Activated effector memory CD4-positive, alpha-beta T cell treated with Interleukin-2 at 50 U/mL for 16 hours (primary cell): Measurements from ENCODE around the gene SPATA19.

Experiments used
- DNase-seq: peaks from one replicate; pipeline ENCODE4 v3.0.0-alpha.2; 2020

The SPATA19 gene

DNA sequence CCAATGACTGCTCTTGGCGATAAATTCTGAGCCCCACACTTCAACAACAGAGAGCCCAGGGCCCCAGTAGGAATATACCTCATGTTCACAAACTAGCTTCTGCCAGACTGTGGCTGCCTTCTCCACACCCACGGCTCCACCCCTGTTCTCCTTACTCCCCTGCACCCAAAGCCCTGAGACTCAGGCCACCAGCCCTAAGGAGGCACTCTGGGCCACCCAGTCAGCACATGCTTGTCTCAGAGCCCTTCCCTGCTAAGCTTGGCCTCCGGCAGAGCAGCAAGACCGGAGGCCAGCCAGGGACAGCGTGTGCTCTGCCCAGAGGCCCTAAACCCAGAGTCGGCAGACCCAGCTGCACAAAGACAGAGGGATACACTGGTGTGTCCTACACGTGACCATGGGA, 27.9 kb downstream of the SPATA19 start:
- DNase-seq: no peak

GRCh38 chr11:133816146-133816870, 29.0 kb downstream of the SPATA19 start:
- no peak for DNase-seq

- no peak for DNase-seq
Measured at GRCh38 chr11:133815636-133816035, 29.7 kb downstream of the SPATA19 start.

GRCh38 chr11:133814588-133815100, 30.7 kb downstream of the SPATA19 start:
- DNase-seq: no peak

- no peak for DNase-seq
Measured at GRCh38 chr11:133811850-133812685, 33.2 kb downstream of the SPATA19 start.

GRCh38 chr11:133810766-133811165, 34.5 kb downstream of the SPATA19 start:
- no peak for DNase-seq

DNA sequence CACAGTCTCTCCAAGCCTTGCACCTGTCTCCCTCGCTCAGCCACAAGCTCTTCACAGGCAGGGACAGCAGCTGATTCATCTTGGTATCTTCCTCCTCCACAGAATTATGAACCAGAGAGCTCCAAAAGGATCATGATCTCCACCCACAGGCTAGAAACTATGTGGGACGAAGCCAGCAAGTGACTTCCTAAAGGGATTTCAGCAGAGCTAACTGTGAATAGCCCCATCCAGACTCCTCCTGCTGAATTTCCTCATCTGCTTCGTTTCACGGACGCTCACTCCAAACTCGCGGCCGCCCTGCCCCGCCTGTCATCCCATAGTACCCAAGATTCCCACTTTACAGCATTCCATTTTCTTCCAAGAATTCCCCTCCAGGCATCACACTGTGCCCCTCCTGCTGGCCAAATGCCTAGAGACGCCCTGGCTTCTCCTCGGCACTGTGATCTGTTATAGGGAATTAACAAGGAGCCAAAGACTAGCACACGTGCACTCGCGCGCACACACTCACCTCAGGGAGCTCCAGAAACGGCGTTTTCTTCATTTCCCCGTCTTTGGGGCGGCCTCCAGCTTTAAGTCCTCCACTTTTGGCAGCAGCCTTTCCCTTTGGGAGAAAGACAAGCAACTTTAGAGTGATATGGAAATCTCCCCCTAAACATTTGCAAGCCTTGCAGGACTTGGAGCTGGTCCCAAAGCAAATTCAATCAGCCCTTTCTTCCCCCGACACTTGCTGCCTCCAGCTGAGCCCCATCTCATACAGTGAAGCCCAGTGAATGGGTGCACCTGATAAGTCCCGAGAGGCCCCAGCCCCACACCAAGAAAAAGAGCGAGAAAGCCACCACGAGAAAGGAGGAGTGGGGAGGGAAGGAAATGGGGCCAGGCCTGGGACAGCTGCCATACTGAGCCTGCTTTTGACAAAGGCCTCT, 35.5 kb downstream of the SPATA19 start:
- DNase-seq: no peak

- no peak for DNase-seq
Measured at GRCh38 chr11:133808393-133809140, 36.7 kb downstream of the SPATA19 start.

- DNase-seq: no peak
Measured at GRCh38 chr11:133803026-133803425, 42.3 kb downstream of the SPATA19 start.

DNA sequence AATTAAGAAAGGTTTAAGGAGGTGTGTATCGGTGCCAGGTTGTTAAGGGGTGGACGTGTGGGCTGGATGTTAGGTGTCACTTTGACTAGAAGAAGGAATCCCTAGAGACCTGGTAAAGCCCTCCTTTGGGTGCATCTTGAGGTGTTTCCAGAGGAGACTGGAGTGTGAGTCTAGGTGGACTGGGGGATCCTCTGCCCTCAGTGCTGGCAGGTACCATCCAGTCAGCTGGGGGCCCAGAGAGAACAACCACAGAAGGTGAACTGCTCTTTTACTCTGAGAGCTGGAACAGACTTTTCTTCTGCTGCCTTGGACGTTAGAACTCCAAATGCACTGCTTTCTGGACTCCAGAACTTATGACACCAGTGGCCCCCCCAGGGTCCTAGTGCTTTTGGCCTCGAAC, 44.0 kb downstream of the SPATA19 start:
- no peak for DNase-seq

DNA sequence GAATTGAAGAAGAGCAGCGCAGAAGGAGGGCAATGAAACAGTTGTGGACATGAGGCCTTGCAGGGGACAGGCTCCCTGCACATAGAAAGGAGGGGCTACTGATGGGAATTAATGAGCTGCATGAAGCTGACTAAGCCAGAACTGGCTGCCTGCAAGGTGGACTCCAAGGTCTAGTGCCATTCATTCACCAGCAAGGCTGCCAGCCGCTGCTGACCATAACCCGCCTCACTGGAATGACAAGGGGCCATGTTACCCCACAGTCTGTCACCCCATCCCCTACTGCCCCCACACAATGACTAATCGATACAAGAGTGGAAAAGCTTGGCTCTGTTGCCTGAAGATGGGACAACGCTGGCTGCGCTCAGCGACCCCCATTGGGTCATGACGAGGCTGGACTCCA, 44.6 kb downstream of the SPATA19 start:
- no peak for DNase-seq

GRCh38 chr11:133797554-133797953, 47.8 kb downstream of the SPATA19 start:
- no peak for DNase-seq

DNA sequence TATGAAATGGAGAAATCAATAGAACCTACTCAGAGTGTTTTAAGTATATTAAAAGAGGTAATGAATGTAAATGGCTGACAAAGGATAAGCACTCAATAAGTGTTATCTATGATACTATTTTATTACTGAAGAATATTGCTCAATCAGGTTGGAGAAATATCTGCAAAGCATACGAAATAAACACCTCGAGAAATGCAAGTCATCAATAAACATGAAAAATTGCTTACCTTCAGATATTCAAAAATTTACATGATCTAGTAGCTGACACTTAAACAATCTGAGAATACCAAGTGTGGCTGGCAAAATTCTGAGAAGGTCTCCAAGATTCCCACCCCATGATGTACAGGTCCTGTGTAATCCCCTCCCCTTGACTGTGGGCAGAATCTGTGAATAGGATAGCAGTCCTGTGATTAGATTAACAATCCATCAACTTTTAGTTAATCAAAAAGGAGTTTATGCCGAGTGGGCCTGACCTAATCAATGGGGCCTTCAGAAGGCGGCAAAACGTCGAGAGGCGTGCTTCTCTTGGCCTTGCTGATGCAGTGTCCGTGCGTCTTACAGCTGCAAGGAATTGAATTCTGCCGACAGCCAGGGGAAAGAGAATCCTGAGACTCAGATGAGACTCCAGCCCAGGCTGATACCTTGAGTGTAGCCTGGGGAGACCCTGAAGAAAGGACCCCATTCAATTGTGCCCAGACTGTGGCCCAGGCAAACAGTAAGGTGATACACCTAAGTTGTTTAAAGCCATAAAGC, 49.1 kb downstream of the SPATA19 start:
- DNase-seq: no peak

DNA sequence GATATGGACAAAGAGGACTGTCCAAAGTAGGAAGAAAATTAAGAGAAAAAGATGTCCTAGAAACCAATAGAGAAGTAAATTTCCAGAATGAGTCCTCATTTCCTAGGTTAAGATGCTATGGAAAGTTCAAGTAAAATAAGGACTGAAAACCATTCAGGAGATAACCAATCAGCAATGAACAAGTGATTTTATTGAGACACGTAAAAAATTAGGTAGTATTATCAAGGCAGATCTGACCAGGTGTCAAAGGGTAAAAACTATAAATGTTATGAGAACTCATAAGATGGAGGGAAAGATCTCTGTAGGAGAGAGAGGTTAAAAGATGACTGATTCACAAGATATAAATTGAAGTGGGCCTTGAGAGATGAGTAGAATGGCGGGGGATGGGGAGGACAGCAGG, 50.2 kb downstream of the SPATA19 start:
- no peak for DNase-seq

DNA sequence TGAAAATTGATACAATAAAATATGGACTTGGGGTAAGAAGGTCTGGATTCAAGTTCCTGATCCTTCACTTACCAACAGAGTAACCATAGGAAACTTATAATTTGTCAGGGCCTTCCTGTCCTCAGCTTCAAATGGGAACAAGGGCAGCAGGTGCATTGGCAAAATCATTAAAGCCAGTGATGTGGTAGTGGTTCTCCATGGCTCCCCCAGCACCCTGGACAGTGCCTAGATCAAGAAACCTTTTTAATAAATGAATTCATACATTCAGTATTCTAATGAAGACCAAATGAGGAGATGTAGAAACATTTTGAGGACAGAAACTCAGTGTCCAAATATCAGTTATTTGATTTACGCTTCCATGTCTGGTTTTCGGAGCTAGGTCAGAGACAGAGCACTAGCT, 51.1 kb downstream of the SPATA19 start:
- DNase-seq: no peak

DNA sequence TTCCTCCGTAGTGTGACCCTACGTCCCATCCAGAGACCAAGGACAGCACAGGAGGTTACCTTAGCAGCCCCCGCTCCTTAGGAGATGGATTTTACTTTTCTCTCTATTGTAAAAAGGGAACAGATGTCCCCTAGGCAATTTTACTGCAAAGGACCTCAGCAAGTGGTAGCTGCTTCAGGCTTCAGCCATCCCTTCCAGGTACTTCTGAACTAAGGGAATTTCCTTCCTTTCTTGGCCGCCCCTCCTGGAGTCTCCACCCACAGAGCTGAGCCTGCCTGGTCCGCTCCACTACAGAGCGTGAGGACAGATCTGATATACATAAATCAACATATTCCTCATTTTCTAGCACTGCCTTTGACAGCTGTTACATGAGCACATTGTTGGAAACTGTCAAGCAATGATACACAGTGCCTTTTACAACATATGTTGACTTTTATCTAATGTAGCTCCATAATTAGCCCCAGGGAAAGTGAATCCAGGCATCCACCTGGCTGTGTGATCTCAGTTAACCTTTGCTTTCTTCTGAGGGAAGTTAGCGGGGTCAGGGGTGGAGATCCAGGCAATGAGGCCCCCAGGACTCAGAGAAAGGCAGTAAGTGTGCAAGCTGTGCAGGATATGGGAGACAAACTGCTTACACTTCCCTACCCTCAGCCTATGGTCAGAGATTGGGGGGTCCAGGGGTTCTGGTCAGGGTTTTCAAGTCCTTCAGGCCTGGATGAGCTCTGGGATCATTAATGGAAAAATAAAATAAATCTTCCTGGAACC, 51.9 kb downstream of the SPATA19 start:
- no peak for DNase-seq

- no peak for DNase-seq
Measured at GRCh38 chr11:133790995-133791394, 54.3 kb downstream of the SPATA19 start.
